Mononuclear cell (primary cell): ENCODE results near the gene RNF212. TPM values are rescaled to one million over a fixed set of nuclear protein-coding genes. Genes with fewer than 3 reads are reported as not detected.
"Not testable (repeated sequence)": the region's sequence is repeated elsewhere in the genome, so short reads cannot be mapped to it uniquely, and the experiment has no call there.

Experiments used
- H3K27me3 ChIP-seq: 2 replicates; pipeline ENCODE4 v1.6.0; 2011; ENCODE audit warnings: low read length, control low read depth; ENCODE audit not compliant: insufficient read depth
- H3K4me1 ChIP-seq: 2 replicates; pipeline ENCODE4 v1.5.1; 2011; ENCODE audit warnings: mild to moderate bottlenecking, low read length, control low read depth; ENCODE audit not compliant: insufficient read depth
- H3K4me3 ChIP-seq: 2 replicates; pipeline ENCODE4 v1.5.1; 2011; ENCODE audit warnings: mild to moderate bottlenecking, low read length, moderate library complexity
- H3K9me3 ChIP-seq: 2 replicates; pipeline ENCODE4 v1.5.1; 2011; ENCODE audit warnings: low read depth, mild to moderate bottlenecking, control low read depth, low read length
- total RNA-seq: library from RNA; depleted of rRNA; stranded (reverse); fragments of >200 nt; gene quantifications from one replicate; pipeline ENCODE4 v1.2.3, GENCODE V29; 2012

RNF212 gene
- total RNA-seq, 1 donor, result 3.1 TPM

DNA sequence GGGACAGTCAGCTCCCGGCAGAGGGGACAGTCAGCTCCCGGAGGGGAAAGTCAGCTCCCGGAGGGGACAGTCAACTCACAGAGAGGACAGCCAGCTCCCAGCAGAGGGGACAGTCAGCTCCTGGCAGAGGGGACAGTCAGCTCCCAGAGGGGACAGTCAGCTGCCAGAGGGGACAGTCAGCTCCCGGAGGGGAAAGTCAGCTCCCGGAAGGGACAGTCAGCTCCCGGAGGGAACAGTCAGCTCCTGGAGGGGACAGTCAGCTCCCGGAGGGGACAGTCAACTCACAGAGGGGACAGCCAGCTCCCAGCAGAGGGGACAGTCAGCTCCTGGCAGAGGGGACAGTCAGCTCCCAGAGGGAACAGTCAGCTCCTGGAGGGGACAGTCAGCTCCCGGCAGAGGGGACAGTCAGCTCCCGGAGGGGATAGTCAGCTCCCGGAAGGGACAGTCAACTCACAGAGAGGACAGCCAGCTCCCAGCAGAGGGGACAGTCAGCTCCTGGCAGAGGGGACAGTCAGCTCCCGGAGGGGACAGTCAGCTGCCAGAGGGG lies 58.6 kb downstream of the RNF212 start:
- H3K4me3 ChIP-seq, H3K27me3 ChIP-seq, H3K4me1 ChIP-seq, H3K9me3 ChIP-seq: not testable (repeated sequence)

DNA sequence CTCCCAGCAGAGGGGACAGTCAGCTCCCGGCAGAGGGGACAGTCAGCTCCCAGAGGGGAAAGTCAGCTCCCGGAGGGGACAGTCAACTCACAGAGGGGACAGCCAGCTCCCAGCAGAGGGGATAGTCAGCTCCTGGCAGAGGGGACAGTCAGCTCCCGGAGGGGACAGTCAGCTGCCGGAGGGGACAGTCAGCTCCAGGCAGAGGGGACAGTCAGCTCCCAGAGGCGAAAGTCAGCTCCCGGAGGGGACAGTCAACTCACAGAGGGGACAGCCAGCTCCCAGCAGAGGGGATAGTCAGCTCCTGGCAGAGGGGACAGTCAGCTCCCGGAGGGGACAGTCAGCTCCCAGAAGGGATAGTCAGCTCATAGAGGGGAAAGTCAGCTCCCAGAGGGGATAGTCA lies 59.5 kb downstream of the RNF212 start:
- H3K4me1 ChIP-seq, H3K9me3 ChIP-seq, H3K4me3 ChIP-seq, H3K27me3 ChIP-seq: not testable (repeated sequence)

DNA sequence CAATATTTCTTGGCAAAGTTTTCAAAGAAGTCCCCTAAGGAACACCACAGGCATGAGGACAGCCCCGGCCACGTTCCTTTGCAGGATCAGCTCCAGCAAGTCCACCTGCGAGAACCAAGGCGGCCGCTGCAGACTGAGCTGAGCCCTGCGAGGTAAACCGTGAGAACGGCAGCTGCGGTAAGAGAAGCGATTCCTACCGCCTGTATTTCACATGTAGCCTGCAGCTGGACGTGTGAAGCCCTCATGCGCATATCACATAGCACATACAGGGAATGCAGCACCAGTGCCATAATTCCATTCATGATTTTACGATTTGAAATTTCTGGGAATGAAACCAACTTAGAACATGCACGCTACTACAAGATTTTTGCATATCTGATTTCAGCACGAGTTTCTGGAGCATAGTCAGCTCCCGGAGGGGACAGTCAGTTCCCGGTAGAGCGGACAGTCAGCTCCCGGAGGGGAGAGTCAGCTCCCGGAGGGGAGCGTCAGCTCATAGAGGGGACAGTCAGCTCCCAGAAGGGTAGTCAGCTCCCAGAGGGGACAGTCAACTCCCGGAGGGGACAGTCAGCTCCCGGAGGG lies 60.2 kb downstream of the RNF212 start:
- Histone ChIP-seq H3K27me3 (no peaks in the 10 kb centered on the region), H3K4me3 (no peak overlapping the region), H3K9me3 (no peaks in the 10 kb centered on the region), H3K4me1 (peaks cover 9% of the 10 kb centered on the region)

- no peaks in the 10 kb centered on the region for H3K27me3 ChIP-seq
- H3K4me1 ChIP-seq, result peaks cover 9% of the 10 kb centered on the region
- H3K9me3 ChIP-seq, result no peaks in the 10 kb centered on the region
- no peak overlapping the region for H3K4me3 ChIP-seq
These were observed 61.1 kb downstream of the RNF212 start for GRCh38 chr4:1052231-1052671.

GRCh38 chr4:1051472-1051871 lies 61.9 kb downstream of the RNF212 start:
- Histone ChIP-seq H3K4me3 (no peak overlapping the region), H3K9me3 (no peaks in the 10 kb centered on the region), H3K4me1 (peaks cover 9% of the 10 kb centered on the region), H3K27me3 (no peaks in the 10 kb centered on the region)

DNA sequence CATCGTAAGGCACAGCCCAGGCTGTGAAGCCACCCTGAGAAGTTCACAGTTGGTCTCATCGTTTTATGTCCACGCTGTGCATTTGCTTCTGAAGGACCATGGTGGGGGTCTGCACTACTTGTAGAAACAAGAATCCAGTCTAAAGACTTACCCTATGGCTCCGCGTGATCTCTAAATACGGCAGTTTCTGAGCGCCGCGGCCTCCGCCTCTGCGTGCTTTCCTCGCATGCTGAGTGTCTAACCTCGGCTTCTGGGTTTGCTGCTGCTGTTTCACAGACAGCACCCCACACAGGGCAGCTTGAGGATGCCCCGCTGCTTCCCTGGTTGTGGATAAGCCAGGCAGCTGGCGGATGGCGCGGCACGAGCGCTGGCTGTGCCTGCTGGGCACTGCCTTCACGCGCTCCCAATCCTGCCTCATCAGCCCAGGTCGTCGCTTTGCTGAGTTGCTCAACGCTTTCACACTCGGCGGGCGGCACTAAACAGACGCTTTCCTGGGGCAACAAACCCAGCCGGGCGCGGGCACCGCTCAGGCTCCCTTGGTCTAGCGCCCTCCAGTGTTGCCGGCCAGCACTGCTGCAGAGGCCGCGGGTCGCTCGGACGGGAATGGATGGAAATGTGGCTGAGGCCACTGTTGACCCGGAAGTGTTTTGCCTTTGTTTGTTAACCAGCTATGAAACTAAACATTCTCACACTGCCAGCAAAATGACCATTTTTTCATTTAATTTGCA lies 62.7 kb downstream of the RNF212 start:
- peaks cover 5% of the 10 kb centered on the region for H3K4me1 ChIP-seq
- H3K27me3 ChIP-seq, result no peaks in the 10 kb centered on the region
- no peaks in the 10 kb centered on the region for H3K9me3 ChIP-seq
- no peak overlapping the region for H3K4me3 ChIP-seq

DNA sequence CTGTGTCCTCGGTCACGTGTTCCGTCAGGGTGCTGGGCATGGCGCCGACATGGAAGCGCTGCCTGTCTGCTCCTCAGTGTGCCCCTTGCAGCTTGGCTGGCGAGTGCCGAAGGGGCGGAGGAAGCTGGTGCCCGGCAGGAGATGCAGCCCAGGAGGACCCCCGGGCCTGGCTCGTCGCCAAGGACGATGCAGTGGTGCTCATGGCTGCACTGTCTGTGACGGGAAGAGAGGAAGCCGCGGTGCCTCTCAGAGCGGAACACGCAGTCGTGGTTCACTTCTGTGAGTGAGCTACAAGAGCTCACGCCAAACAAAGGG lies 63.8 kb downstream of the RNF212 start:
- H3K27me3 ChIP-seq, result no peaks in the 10 kb centered on the region
- no peak overlapping the region for H3K4me3 ChIP-seq
- no peaks in the 10 kb centered on the region for H3K9me3 ChIP-seq
- no peaks in the 10 kb centered on the region for H3K4me1 ChIP-seq

- H3K9me3 ChIP-seq, result no peaks in the 10 kb centered on the region
- H3K4me3 ChIP-seq, result no peak overlapping the region
- peaks cover 4% of the 10 kb centered on the region for H3K4me1 ChIP-seq
- peaks cover 3% of the 10 kb centered on the region for H3K27me3 ChIP-seq
These were observed 64.4 kb downstream of the RNF212 start for GRCh38 chr4:1048773-1049590.

- peaks cover 3% of the 10 kb centered on the region for H3K27me3 ChIP-seq
- peaks cover 9% of the 10 kb centered on the region for H3K4me1 ChIP-seq
- no peaks in the 10 kb centered on the region for H3K9me3 ChIP-seq
- no peak overlapping the region for H3K4me3 ChIP-seq
These were observed 65.2 kb downstream of the RNF212 start for GRCh38 chr4:1047976-1048772.

- H3K27me3 ChIP-seq, result peaks cover 3% of the 10 kb centered on the region
- no peak overlapping the region for H3K4me3 ChIP-seq
These were observed 66.0 kb downstream of the RNF212 start for GRCh38 chr4:1047106-1047975.

DNA sequence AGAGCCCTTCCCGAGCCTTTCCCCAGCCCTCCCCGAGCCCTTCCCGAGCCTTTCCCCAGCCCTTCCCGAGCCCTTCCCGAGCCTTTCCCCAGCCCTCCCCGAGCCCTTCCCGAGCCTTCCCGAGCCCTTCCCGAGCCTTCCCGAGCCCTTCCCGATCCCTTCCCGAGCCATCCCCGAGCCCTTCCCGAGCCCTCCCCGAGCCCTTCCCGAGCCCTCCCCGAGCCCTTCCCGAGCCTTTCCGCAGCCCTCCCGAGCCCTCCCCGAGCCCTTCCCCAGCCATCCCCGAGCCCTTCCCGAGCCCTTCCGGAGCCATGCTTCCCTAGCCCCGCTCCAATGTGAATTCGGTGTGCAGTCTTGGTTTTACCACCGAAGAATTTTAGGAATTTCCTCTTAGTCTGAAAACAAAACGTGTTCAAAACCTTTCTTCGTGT lies 66.8 kb downstream of the RNF212 start:
- H3K9me3 ChIP-seq, result not testable (repeated sequence)

More at GRCh38 chr4:1047106-1047975, 66.0 kb downstream of the RNF212 start:
- no peaks in the 10 kb centered on the region for H3K9me3 ChIP-seq
- peaks cover 9% of the 10 kb centered on the region for H3K4me1 ChIP-seq

GRCh38 chr4:1045595-1046201 lies 67.7 kb downstream of the RNF212 start:
- Histone ChIP-seq H3K27me3 (peaks cover 3% of the 10 kb centered on the region), H3K4me1 (peaks cover 9% of the 10 kb centered on the region), H3K9me3 (no peaks in the 10 kb centered on the region), H3K4me3 (no peak overlapping the region)

More for the DNA sequence above, 66.8 kb downstream of the RNF212 start:
- not testable (repeated sequence) for H3K27me3 ChIP-seq, H3K4me1 ChIP-seq, H3K4me3 ChIP-seq

GRCh38 chr4:1045193-1045594 lies 68.2 kb downstream of the RNF212 start:
- H3K9me3 ChIP-seq, result no peaks in the 10 kb centered on the region
- peaks cover 3% of the 10 kb centered on the region for H3K27me3 ChIP-seq
- no peak overlapping the region for H3K4me3 ChIP-seq

More at GRCh38 chr4:1045193-1045594, 68.2 kb downstream of the RNF212 start:
- peaks cover 9% of the 10 kb centered on the region for H3K4me1 ChIP-seq
